HUES6 (cell line): Measurements from ENCODE around the gene MYO3B.

ENCODE experiments used
- H3K27ac ChIP-seq: 2 replicates; pipeline ENCODE4 v1.7.0; 2013; ENCODE audit warnings: low read depth, mild to moderate bottlenecking, low read length, inconsistent platforms
- H3K27me3 ChIP-seq: 2 replicates; pipeline ENCODE4 v1.6.1; 2013; ENCODE audit warnings: low read length; ENCODE audit not compliant: control insufficient read depth, insufficient read depth
- H3K36me3 ChIP-seq: 2 replicates; pipeline ENCODE4 v1.6.1; 2013; ENCODE audit warnings: low read length; ENCODE audit not compliant: control insufficient read depth, insufficient read depth
- H3K4me1 ChIP-seq: 2 replicates; pipeline ENCODE4 v1.6.1; 2013; ENCODE audit warnings: low read length; ENCODE audit not compliant: control insufficient read depth, insufficient read depth
- H3K4me3 ChIP-seq: 2 replicates; pipeline ENCODE4 v1.5.1; 2013; ENCODE audit warnings: low read depth, low read length
- H3K9ac ChIP-seq: one replicate; pipeline ENCODE4 v1.6.1; 2013; ENCODE audit warnings: mild to moderate bottlenecking, low read length
- H3K9me3 ChIP-seq: 2 replicates; pipeline ENCODE4 v1.6.1; 2013; ENCODE audit warnings: low read depth, low read length; ENCODE audit not compliant: control insufficient read depth, insufficient read depth

Gene MYO3B

GRCh38 chr2:170394641-170395387 is 216.9 kb downstream of the MYO3B start:
- H3K9ac ChIP-seq, result no peak overlapping the region
- H3K9me3 ChIP-seq, result no peaks in the 10 kb centered on the region
- H3K27ac ChIP-seq, result no peak overlapping the region
- no peaks in the 10 kb centered on the region; the same call in 1 of the 2 replicates for H3K4me1 ChIP-seq
- no peaks in the 10 kb centered on the region for H3K36me3 ChIP-seq
- H3K4me3 ChIP-seq, result no peak overlapping the region
- H3K27me3 ChIP-seq, result no peaks in the 10 kb centered on the region

DNA sequence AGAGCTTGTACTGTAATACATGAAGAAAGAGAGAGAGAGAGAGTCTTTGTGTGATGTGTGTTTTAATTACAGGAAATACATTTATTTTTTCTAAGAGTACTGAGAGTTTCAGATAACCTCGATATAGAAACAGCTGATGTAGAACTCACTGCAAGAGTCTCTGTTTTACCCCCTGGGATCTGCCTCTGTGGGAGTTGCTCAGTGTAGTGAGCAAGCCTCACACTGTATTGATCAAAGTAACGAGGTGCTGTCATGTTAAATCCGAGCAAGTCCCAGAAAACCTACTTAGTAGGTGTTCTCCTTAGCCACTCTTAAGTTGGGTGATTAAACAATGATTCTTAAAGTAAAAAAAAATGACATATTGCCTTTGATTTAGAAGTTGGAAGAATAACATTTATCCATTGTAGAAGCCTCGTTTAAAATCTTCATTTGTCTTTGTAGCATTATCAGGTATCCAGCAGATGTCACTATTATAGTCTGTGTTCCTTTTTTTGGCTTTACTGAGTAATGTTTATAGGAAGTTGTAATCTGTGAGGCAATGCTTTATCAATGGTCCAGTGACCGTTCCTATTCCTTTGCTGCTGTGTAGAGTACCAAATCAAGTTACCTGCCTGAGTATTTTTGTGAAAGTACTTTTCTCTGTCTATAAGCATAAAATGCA is 219.0 kb downstream of the MYO3B start:
- no peak overlapping the region for H3K27ac ChIP-seq
- H3K27me3 ChIP-seq, result no peaks in the 10 kb centered on the region
- H3K4me3 ChIP-seq, result no peak overlapping the region
- H3K9me3 ChIP-seq, result no peaks in the 10 kb centered on the region
- no peaks in the 10 kb centered on the region for H3K36me3 ChIP-seq
- H3K9ac ChIP-seq, result no peak overlapping the region
- no peaks in the 10 kb centered on the region; the same call in 1 of the 2 replicates for H3K4me1 ChIP-seq

GRCh38 chr2:170401187-170401586 is 223.2 kb downstream of the MYO3B start:
- Histone ChIP-seq H3K9me3 (no peaks in the 10 kb centered on the region), H3K27ac (no peak overlapping the region), H3K36me3 (no peaks in the 10 kb centered on the region), H3K4me3 (no peak overlapping the region), H3K9ac (no peak overlapping the region), H3K27me3 (no peaks in the 10 kb centered on the region), H3K4me1 (no peaks in the 10 kb centered on the region; the same call in 1 of the 2 replicates)

- Histone ChIP-seq H3K27ac (no peak overlapping the region), H3K27me3 (no peaks in the 10 kb centered on the region), H3K9me3 (no peaks in the 10 kb centered on the region), H3K9ac (no peak overlapping the region), H3K36me3 (no peaks in the 10 kb centered on the region), H3K4me3 (no peak overlapping the region), H3K4me1 (peaks cover 9% of the 10 kb centered on the region; the same call in 1 of the 2 replicates)
These were observed 226.9 kb downstream of the MYO3B start for GRCh38 chr2:170404846-170405245.

DNA sequence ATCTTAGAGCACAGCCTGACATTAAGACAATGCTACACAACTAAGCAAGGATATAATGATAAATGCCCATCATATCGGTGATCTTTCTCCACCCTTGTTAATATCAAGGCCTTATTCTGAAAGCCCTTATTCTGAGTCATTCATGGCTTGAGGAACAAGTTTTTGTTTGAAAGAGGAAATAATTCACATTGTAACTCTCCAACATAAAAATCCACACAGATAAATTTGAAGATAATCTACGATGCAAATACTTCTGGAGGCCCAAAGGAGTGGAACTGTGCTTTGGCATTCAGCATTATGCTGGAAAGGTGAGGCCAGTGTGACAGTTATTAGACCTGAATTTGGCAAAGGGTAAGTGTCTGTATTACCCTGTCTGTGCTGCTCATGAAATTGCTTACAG is 227.4 kb downstream of the MYO3B start:
- Histone ChIP-seq H3K36me3 (no peaks in the 10 kb centered on the region), H3K27ac (no peak overlapping the region)

GRCh38 chr2:170408461-170409163 is 230.7 kb downstream of the MYO3B start:
- H3K4me3 ChIP-seq, result no peak overlapping the region
- no peak overlapping the region; the same call in 1 of the 2 replicates for H3K27ac ChIP-seq
- H3K27me3 ChIP-seq, result no peaks in the 10 kb centered on the region
- H3K4me1 ChIP-seq, result peaks cover 22% of the 10 kb centered on the region; the same call in 1 of the 2 replicates
- H3K9ac ChIP-seq, result no peak overlapping the region
- no peaks in the 10 kb centered on the region for H3K9me3 ChIP-seq
- H3K36me3 ChIP-seq, result no peaks in the 10 kb centered on the region

More for the DNA sequence above, 227.4 kb downstream of the MYO3B start:
- H3K4me3 ChIP-seq, result no peak overlapping the region
- no peak overlapping the region for H3K9ac ChIP-seq
- H3K27me3 ChIP-seq, result no peaks in the 10 kb centered on the region
- peaks cover 9% of the 10 kb centered on the region; the same call in 1 of the 2 replicates for H3K4me1 ChIP-seq
- H3K9me3 ChIP-seq, result no peaks in the 10 kb centered on the region

DNA sequence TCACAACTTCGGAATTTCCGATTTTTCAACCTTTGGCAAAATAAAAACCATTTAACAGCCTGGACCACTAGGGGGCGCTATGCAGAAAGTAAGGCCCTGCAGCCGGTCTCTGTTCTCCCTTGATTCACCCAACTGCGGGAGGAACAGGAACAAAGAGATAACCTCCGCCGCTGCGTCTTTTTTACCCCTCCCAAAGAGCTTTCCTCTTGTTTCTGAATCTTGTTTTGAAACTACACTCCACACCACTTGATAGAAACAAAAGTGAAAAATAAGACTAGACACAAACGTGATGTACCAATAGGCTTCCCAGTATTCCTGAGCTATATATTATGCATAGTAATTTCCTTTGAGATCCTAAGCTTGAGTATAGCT is 231.2 kb downstream of the MYO3B start:
- Histone ChIP-seq H3K4me3 (no peak overlapping the region), H3K27ac (no peak overlapping the region; the same call in 1 of the 2 replicates), H3K9me3 (no peaks in the 10 kb centered on the region), H3K4me1 (peaks cover 22% of the 10 kb centered on the region; the same call in 1 of the 2 replicates), H3K27me3 (no peaks in the 10 kb centered on the region), H3K36me3 (no peaks in the 10 kb centered on the region), H3K9ac (no peak overlapping the region)

- peaks cover 22% of the 10 kb centered on the region; the same call in 1 of the 2 replicates for H3K4me1 ChIP-seq
- H3K9me3 ChIP-seq, result no peaks in the 10 kb centered on the region; the same call in 1 of the 2 replicates
- no peak overlapping the region for H3K9ac ChIP-seq
- no peaks in the 10 kb centered on the region for H3K36me3 ChIP-seq
- no peaks in the 10 kb centered on the region for H3K27me3 ChIP-seq
- H3K27ac ChIP-seq, result no peak overlapping the region
- no peak overlapping the region for H3K4me3 ChIP-seq
These were observed 233.7 kb downstream of the MYO3B start for GRCh38 chr2:170411660-170412059.

- H3K4me3 ChIP-seq, result no peak overlapping the region
- H3K4me1 ChIP-seq, result no peaks in the 10 kb centered on the region; the same call in 1 of the 2 replicates
These were observed 243.2 kb downstream of the MYO3B start for GRCh38 chr2:170420961-170421687.

DNA sequence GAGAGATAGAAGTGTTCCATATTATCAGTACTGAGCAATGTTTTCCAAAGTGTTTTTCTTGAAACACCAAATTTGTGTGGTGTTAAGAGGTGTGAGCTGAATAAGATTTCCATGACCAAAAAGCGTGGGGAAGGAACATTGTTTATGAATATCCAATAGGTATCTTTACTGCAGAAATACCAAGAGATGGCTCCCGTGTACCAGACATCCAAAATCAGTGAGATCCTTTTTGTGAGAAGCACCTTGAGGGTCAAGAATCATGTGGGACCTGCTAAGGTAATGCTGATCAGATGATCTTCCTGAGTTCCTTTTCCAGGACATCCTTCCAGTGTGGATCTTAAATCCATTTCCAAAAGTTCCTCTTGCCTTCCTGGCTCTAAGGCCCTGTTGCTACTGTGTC is 246.0 kb downstream of the MYO3B start:
- Histone ChIP-seq H3K9me3 (no peaks in the 10 kb centered on the region), H3K27ac (no peak overlapping the region), H3K4me1 (no peaks in the 10 kb centered on the region; the same call in 1 of the 2 replicates), H3K4me3 (no peak overlapping the region), H3K9ac (no peak overlapping the region), H3K27me3 (no peaks in the 10 kb centered on the region), H3K36me3 (no peaks in the 10 kb centered on the region)

More at GRCh38 chr2:170420961-170421687, 243.2 kb downstream of the MYO3B start:
- Histone ChIP-seq H3K36me3 (no peaks in the 10 kb centered on the region), H3K9ac (no peak overlapping the region), H3K27me3 (no peaks in the 10 kb centered on the region), H3K27ac (no peak overlapping the region), H3K9me3 (no peaks in the 10 kb centered on the region)
